SU-DHL-6 (cell line): Measurements from ENCODE around the gene C1orf210.

ENCODE experiments used
- H2AFZ ChIP-seq: fragments of 200-600 bp; sonication (generic); 2 replicates; pipeline ENCODE4 v1.6.1; 2014; ENCODE audit warnings: low read depth, mild to moderate bottlenecking, moderate library complexity, mixed read lengths, antibody characterized with exemption, low read length; ENCODE audit not compliant: severe bottlenecking
- H3F3A ChIP-seq: fragments of 200-600 bp; shearing (Covaris generic); 2 replicates; pipeline ENCODE4 v1.6.0; 2016; ENCODE audit warnings: antibody characterized with exemption, mild to moderate bottlenecking; ENCODE audit not compliant: insufficient read depth
- H3K27ac ChIP-seq: fragments of 200-600 bp; sonication (generic); 2 replicates; pipeline ENCODE4 v1.5.1; 2016; ENCODE audit warnings: low read depth, mild to moderate bottlenecking, low read length, moderate library complexity, mixed read lengths
- H3K27me3 ChIP-seq: fragments of 200-600 bp; sonication (generic), shearing (Covaris generic); 2 replicates; pipeline ENCODE4 v1.6.0; 2014; ENCODE audit warnings: mild to moderate bottlenecking, low read length
- H3K36me3 ChIP-seq: fragments of 200-600 bp; sonication (generic); 2 replicates; pipeline ENCODE4 v1.6.1; 2014; ENCODE audit warnings: mild to moderate bottlenecking, low read length, mixed read lengths
- H3K4me2 ChIP-seq: fragments of 300-600, 200-600 bp; shearing (Covaris generic), sonication (generic); 2 replicates; pipeline ENCODE4 v1.6.0; 2014; ENCODE audit warnings: low read length, low read depth, mild to moderate bottlenecking; ENCODE audit not compliant: poor library complexity, severe bottlenecking
- H3K4me3 ChIP-seq: fragments of 200-600 bp; sonication (generic); 2 replicates; pipeline ENCODE4 v1.5.1; 2014; ENCODE audit warnings: antibody characterized with exemption, low read length, mild to moderate bottlenecking, mixed read lengths; ENCODE audit not compliant: insufficient read depth, poor library complexity, severe bottlenecking
- H3K79me2 ChIP-seq: fragments of 200-600 bp; sonication (generic); 2 replicates; pipeline ENCODE4 v1.6.1; 2014; ENCODE audit warnings: mild to moderate bottlenecking, low read length, moderate library complexity; ENCODE audit not compliant: insufficient read depth
- H3K9ac ChIP-seq: fragments of 200-600 bp; sonication (generic); 2 replicates; pipeline ENCODE4 v1.7.0; 2014; ENCODE audit warnings: mild to moderate bottlenecking, low read length
- H3K9me2 ChIP-seq: fragments of 200-600 bp; sonication (generic); replicated peaks from 2 replicates; pipeline ENCODE4 v1.6.1; 2014; ENCODE audit warnings: low read length; ENCODE audit not compliant: insufficient read depth
- H3K9me3 ChIP-seq: fragments of 200-600 bp; sonication (generic); 2 replicates; pipeline ENCODE4 v1.6.1; 2014; ENCODE audit warnings: low read length, mixed read lengths; ENCODE audit not compliant: insufficient read depth
- H4K20me1 ChIP-seq: fragments of 200-600 bp; sonication (generic); 2 replicates; pipeline ENCODE4 v1.6.1; 2014; ENCODE audit warnings: low read depth, mild to moderate bottlenecking, antibody characterized with exemption, low read length, moderate library complexity, mixed read lengths
- EZH2phosphoT487 ChIP-seq: fragments of 200-600 bp; sonication (generic), shearing (Covaris generic); conservative IDR thresholded peaks from 2 replicates; pipeline ENCODE4 v1.6.1; 2018; ENCODE audit warnings: mild to moderate bottlenecking, antibody characterized with exemption, low read length, moderate library complexity, mixed read lengths
- TF ChIP-seq, protein P1 (sequence below): fragments of 200-600 bp; sonication (generic); IDR thresholded peaks from one replicate; pipeline ENCODE4 v1.5.1; 2017; ENCODE audit warnings: antibody characterized with exemption, mild to moderate bottlenecking, low read length, moderate library complexity; ENCODE audit not compliant: insufficient read depth, poor library complexity, severe bottlenecking

Gene C1orf210

DNA sequence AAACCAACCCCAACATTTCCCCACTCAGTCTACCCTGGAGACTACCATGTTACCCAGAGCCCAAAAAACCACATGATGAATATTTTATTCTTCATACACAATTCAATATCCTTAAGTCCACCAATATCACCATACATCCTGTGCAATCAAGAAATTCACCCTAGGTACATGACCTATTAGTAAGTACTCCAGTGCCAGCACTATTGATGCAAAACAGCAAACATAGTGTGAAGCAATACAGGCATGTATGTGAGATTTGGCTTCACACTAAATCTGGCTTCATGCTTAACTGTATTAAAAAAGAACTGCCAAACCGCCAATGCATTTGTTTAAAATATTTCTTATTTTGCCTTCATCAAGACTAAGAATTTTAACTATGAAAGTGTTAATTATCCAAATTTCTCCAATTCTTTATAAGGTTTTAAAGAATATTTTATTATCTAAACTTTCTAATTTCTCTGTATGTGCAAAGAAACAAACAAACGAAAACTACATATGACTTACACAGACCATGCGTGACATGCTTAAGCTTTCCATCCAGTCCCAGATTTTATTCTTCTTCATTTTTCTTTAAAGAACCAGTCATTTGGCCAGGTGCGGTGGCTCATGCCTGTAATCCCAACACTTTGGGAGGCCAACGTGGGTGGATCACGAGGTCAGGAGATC lies 38.0 kb downstream of the C1orf210 start:
- Histone ChIP-seq H3K36me3 (no peaks in the 10 kb centered on the region), H4K20me1 (no peaks in the 10 kb centered on the region), H3K79me2 (no peaks in the 10 kb centered on the region), H3K4me3 (no peak overlapping the region), H3K9ac (no peak overlapping the region), H3F3A (no peaks in the 10 kb centered on the region), H3K9me3 (peaks cover 11% of the 10 kb centered on the region), H3K27ac (no peak overlapping the region), H3K9me2 (no peaks in the 10 kb centered on the region), H3K4me2 (no peak overlapping the region), H2AFZ (no peak overlapping the region), H3K27me3 (no peaks in the 10 kb centered on the region)
- TF ChIP-seq, protein P1, sequence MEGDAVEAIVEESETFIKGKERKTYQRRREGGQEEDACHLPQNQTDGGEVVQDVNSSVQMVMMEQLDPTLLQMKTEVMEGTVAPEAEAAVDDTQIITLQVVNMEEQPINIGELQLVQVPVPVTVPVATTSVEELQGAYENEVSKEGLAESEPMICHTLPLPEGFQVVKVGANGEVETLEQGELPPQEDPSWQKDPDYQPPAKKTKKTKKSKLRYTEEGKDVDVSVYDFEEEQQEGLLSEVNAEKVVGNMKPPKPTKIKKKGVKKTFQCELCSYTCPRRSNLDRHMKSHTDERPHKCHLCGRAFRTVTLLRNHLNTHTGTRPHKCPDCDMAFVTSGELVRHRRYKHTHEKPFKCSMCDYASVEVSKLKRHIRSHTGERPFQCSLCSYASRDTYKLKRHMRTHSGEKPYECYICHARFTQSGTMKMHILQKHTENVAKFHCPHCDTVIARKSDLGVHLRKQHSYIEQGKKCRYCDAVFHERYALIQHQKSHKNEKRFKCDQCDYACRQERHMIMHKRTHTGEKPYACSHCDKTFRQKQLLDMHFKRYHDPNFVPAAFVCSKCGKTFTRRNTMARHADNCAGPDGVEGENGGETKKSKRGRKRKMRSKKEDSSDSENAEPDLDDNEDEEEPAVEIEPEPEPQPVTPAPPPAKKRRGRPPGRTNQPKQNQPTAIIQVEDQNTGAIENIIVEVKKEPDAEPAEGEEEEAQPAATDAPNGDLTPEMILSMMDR, result no peak
- no peak for TF ChIP-seq EZH2phosphoT487

DNA sequence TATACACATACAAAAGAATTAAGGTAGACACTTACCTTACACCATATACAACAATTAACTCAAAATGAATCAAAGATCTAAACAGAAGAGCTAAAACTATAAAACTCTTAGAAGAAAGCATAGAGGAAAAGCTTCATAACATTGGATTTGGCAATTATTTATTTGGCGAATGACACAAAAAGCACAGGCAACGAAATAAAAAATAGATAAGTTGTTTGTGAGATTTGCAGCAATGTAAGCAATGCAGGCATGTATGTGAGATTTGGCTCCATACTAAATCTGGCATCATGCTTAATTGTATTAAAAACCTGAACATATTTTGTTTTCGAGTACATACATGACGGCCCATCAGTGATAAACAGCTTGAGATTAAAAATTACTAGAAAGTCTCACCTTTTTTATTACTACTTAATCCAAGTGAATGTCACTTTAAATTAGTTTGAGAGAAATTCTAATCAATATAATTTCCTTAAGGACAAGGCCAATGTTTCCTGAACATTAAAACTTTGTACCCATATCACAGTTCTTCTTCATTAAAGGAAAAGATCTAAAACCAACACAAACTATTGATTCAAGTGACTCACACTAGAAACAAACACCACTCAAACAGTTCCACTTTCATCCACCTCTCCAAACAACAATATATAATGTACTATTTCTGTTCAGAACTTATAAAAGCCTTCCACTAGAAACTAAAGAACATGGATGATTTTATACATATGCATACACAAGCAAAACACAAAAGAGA lies 38.7 kb downstream of the C1orf210 start:
- Histone ChIP-seq H3K36me3 (no peaks in the 10 kb centered on the region), H3K9me3 (peaks cover 11% of the 10 kb centered on the region), H3K79me2 (no peaks in the 10 kb centered on the region), H4K20me1 (no peaks in the 10 kb centered on the region), H3K27me3 (no peaks in the 10 kb centered on the region), H3K9me2 (no peaks in the 10 kb centered on the region), H3K27ac (no peak overlapping the region), H3F3A (no peaks in the 10 kb centered on the region), H2AFZ (no peak overlapping the region), H3K4me2 (no peak overlapping the region), H3K9ac (no peak overlapping the region), H3K4me3 (no peak overlapping the region)
- no peak for TF ChIP-seq EZH2phosphoT487
- TF ChIP-seq, protein P1, result no peak

DNA sequence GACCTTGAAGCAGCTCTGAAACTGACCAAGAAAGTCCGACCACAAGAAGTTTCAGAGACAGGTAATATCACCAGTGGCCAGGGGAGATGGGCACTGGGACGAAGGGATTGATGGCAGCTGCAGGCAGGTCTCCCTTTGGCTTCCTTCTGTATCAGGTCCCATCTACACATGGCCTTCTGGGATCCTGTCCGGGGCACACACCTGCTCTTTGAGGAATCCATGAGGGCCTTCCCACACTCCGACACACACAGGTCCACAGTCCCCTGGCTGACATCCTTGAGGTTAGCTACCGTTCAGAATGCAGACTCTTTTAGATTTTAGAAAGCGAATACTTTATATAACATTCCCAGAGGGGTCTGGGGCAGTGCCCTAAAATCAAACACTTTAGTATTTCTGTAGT lies 42.1 kb downstream of the C1orf210 start:
- TF ChIP-seq EZH2phosphoT487, result no peak
- TF ChIP-seq, protein P1, result no peak
- H3K36me3 ChIP-seq, result no peaks in the 10 kb centered on the region
- no peaks in the 10 kb centered on the region for H3K79me2 ChIP-seq
- no peak overlapping the region for H3K9ac ChIP-seq
- no peak overlapping the region for H2AFZ ChIP-seq
- H3K4me3 ChIP-seq, result no peak overlapping the region
- H3K4me2 ChIP-seq, result no peak overlapping the region
- H3F3A ChIP-seq, result no peaks in the 10 kb centered on the region
- H3K9me2 ChIP-seq, result no peaks in the 10 kb centered on the region
- no peak overlapping the region for H3K27ac ChIP-seq
- H3K27me3 ChIP-seq, result no peaks in the 10 kb centered on the region
- peaks cover 11% of the 10 kb centered on the region for H3K9me3 ChIP-seq
- no peaks in the 10 kb centered on the region for H4K20me1 ChIP-seq
